DMS153 treated with DMSO at 0.1 percent for 48 hours (cell line): ENCODE measurements around the gene MCEE.
"Not testable (repeated sequence)": the region's sequence is repeated elsewhere in the genome, so short reads cannot be mapped to it uniquely, and the experiment has no call there.

Source experiments
- DNase-seq: peaks from one replicate; lab custom pipeline; 2025; ENCODE audit not compliant: unreplicated experiment; lab: John Stamatoyannopoulos, UW

The MCEE gene

DNA sequence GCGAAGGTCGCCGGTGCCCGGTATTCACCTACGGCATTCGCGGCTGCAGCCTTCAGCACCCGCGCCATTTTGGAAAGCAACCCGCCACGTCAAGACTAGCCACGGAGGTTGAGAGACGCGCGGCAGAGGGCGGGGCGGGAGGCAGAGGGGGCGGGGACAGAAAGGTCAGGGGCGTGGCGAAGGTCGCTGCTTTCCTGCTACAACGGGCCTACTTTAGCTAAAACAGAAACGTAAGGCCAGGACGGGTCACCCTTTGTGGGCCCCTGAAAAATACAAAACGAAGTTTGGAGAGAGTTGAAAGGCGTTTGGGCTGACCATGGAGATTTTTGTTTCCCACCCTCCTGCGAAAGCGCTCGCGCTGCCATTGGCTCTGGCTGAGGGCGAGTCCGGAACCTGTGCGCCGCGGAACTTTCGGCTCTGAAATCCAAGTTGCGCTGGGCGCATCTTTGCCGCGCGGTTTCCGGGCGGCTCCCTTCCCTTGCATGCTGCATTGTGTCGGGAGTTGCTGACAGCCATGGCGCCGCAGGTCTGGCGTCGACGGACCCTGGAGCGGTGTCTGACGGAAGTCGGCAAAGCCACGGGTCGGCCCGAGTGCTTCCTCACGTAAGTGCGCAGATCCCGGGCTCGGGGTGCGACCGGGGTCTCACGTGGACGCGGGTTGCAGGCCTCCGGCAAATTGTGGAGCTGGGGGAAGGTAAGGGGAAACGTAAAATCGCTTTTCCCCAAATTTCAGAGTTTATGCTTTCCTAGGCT is at the start of gene MCEE, which contains the start of gene MPHOSPH10:
TSS of gene MCEE (minus strand) at position 78 of the 753 bp plus-strand sequence. CDS start at position 68, 10 bp downstream.
TSS of gene MPHOSPH10 (plus strand) at position 483 of the 753 bp plus-strand sequence. CDS start at position 515, 32 bp downstream.
- peak; percentile 91 for DNase-seq

DNA sequence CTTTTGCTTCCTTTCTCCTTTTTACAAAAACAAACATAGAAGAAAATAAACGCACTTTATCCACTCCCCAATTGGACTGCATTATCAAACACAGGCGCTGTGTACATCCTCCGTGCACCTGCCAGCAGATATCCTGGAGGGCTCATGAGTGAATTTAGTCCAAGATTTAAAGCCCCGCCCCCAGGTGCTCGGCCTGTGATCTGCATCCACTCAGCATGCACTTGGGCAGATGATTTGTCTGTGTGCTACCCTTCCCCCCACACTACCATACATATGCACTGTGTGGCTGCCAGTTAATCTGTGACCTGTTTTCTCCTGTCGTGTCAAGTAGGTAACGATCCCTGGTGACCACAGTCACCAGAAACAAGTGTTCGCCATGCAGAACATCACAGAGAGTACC is 48.8 kb upstream of the MCEE start:
- DNase-seq, result not testable (repeated sequence)

DNA sequence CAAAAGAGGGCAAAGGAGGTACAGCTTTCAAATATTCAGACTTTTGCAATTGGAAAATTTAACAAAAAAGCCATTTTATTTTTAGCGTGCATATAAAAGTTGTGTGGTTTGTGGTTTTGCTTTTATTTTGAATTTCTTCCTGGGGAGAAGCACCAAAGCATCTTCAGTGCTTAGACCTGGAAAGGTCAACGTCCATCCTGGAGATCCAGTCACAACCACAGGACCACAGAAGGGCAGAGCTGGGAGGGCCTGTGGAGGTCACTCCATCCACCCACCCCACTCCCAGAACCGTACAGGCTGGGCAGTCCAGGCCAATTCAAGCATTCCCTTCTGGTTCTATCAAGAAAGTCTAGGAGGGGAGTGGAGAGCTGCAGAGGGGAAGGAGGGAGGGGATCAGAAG is 44.2 kb upstream of the MCEE start:
- DNase-seq, result no peak

DNA sequence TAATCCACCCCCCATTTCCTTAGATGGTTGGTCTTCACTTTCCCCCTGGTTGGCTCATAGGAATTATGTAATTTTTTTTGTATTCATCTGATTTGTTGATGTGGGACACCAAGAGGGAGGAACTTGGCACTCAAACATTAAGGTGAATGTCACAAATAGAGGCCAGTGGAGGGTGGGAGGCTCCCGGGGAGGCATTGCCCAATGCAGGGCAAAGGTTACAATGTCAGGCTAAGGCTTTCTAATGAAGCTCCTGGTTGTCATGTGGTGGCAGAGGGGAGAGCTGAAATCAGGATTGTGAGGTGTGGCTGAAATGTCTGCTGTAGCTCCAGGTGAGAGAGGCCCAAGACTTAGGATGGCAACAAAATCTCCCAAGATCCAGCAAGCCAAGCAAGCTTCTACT is 43.1 kb upstream of the MCEE start:
- DNase-seq, result no peak

DNA sequence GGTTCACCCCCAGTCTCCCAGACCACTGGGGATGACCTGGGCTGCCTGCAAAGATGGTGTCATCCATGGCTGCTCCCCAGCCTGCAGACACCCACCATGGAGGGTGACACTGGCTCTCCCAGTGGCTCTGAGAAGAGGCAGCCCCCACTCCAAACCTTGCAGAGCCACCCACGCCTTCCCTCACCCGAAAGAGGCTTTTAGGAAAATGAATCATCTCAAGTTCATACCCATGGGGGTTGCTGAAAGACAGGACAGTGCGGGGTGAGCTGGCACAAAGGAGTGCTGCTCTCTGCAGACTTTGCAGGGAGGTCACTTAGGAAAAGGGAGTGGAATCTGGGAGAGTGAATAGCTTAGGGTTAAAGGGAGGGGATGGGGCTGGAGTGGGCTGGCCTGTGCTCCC is 36.8 kb upstream of the MCEE start:
- DNase-seq, result no peak

DNA sequence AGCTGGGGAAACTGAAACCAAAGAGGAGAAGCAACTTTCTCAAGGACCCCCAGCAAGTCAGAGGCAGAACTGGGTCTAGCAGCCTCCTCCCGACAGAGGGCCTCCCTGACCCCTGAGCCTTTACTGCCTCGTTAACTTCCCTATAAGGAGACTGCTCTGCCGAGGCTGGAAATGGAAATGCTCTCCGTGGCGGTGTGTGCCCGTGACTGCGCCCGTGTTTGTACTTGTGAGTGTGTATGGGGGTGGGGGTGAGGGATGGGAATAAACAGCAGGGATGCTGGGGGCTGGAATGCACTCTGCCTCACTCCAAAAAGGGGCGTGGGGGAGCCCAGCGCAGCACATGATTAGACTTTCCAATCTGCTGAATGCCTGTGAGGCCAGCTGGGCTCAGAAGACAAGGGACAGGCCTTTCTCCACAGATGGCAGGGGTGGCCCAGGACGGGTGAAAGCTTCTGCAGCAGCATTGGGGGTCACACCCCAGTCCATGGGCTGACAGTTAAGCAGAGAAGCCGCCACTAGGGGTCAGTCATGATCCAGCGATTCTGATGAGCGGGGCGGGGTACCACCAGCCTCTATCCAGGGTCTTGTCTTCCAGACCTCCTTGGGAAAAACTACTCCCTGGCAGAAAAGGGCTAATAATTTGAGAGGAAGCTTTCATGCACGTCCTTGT is 27.2 kb upstream of the MCEE start:
- no peak for DNase-seq

DNA sequence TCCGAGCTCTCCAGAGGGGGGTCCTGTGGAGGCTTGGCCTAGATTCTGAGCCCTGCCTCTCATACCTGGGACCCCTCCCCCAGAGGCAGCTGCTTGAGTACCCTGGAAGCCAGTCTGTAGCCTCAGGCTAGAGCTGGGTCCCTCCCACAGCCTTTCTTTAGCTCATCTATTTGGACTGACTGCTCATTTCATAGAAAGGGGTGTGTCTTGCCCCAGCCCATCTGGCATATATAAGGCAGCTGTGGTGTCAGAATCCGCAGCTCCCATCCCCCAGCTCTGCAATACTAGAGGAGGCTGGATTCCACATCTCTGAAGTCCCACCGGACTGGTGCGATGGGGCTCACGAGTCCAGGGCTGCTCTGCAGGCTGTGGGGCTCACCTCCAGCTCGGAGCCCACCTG is 26.5 kb upstream of the MCEE start:
- DNase-seq, result no peak

DNA sequence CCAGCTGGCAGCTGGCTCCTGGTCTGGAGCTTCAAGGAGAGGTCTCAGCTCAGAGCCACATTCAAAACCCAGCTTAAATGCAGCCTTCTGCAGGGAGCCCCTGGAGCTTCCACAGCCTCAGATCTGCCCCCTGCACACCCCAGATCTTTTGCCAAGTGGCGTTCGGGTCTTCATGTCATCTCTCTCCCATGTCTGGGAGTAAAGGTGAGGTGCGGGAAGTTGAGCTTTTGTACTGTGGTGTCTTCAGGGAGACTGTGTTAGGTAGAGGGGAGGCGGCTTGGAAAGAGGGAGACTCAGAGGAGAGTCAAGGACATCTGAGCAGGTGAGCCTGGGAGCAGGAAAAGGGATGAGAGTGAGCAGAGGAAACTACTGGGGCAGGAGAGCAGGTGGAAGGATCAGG is 25.8 kb upstream of the MCEE start:
- DNase-seq, result no peak

DNA sequence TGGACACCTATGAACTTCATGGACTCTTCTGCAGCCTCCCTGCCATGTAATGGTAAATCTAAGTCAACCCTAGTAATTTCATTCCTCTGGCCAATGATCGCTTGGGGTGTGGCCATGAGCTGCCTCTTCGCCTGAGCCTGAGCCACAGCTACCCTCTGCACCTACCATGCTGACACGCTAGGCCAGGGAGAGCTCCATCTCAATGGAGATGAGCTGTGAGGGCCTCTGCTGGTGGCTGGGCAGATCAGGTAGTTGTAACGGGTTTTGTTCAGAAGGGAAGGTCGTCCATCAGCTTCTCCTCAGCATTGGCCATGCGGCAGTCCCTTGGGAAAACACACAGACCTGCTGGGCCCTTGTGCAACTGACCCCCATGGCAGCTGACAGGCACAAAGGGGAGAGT is 24.8 kb upstream of the MCEE start:
- no peak for DNase-seq

DNA sequence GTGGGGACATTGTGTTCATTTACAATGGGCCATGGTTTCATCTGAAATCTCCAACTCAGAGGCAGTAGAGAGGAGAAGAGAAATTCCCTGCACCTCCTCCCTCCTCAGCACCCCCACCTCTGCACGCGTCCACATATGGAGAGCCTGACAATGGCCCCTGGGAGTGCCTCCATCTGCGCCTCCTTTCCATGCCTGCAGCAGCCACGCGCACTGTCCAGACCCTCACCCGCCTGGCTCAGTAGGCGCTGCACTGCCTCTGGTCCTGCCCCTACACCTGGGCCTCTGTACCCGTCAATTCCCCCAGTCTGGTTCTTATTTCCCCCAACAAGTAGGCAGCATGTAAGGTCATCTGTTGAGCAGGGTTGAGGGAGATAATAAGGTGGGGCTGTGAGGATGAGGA is 24.2 kb upstream of the MCEE start:
- DNase-seq, result no peak

DNA sequence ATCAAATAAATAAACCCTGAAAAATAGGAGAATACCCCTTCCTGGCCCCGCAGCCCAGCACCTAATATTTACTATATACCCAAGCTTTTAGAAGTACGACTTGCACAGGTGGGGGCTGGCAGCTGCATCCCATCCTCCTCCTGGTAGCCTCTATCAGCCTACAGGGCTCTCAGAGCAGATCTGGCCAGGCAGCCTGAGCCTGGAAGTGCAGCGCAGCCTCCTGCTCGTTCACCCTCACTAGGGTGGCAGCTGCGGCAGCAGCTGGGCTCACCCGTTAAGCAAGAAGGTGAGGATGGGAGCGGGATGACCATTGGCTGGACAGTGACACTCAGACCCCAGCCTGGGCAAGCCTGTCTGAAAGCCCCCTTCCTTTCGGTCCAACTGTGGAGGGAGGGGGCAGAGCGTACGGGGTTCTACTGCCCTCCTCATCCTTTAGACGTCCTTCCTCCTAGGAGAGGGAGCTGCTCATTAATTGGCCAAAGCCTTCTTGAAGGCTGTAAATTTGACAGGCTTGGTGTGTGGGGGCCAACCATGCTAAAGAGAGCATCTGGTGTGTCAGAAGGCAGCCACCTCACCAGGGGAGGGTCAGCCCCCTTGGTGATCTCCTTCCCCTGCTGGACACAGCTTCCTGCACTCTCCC is 23.7 kb upstream of the MCEE start:
- no peak for DNase-seq

DNA sequence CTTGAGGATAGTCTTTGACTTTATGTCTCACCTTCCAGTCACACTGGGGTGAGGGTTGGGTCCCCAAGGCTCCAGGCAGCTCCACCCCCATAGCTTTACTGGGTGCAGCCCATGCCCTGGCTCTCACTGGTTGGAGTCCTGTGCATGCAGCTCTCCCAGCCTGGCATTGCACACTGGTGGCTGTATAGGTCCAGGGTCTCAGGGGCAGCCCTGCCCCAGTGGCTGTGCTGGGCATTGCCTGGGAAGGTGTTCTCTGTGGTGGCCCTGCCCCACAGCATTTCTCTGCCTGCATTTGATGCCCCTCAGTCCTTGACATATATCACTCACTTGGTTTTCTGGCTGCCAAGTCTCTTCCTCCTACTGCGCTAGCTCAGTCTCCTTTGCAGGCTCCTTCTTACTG is 21.6 kb upstream of the MCEE start:
- no peak for DNase-seq

DNA sequence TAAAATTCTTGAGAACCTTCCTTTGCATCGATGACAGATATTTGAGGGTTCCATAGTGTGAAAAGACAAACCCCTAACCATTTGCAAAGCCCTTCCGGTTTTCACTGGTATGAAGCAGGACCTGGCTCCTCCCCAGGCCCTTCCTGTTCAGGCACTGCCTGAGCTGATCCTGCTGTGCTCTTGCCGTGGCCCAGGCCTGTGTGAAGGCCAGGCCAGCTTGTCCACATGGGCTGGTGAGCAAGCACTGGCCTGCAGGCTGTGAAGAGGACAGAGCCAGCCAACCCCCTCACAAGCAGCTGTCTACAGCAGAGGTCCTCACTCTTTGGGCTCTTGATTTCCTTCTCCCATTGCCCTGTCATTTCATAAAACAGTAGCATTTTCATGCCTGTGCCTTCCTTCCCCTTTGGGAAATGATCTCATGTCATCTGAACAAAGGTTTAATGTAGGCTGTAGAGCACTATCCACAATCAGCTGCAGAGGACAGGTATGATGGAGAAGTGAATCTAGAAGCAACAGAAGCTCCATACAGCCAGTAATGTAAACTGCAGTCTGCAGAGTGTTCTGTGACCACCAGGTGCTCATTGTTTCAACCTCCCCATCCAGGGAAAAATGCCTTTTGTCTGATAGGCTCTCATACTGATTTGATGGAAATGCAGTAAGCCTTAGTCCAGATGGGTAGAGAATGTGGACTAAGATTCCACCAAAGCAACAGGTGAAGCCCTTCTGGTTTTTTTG is 20.2 kb upstream of the MCEE start:
- no peak for DNase-seq

DNA sequence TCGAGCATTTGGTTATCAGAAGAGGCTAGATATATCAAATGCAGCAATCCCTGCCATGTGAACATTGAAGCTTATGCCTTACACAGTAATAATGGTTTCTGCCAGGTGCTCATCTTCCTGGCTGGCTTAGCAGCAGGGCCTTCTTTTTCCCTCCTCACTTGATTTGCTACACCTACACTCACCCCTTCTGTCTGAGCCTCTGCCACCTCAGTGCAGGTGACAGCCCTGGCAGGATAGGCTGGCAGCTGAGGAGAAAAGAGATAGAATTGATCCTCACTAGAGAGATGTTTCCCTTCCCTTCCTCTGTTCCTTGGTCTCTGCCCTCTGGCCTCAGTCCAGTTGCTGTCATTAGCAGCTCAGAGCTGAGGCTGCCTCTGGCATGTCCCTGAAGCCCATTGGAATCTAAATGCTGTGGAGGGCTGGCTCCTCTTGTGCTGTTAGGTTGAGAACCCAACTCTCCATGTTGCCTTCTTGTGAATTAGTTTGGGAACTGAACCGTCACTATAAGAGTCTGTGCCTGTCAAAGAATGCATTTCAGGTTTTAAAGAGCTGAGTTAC is 18.6 kb upstream of the MCEE start:
- no peak for DNase-seq

DNA sequence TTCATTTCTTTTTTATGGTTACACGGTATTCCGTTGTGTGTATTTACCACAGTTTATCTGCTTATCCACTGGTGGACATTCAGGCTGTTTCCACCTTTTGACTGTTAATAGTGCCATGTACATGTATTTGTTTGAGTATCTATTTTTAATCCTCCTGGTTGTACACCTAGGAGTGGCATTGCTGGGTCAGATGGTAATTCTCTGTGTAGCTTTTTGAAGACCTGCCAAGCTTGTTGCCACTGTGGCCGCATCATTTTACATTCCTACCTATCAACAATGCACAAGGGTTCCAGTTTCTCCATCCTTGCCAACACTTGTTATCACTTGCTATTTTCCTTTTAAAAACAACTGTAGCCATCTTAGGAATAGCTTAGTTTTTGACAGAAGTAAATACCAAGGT is 13.8 kb upstream of the MCEE start:
- DNase-seq, result no peak

DNA sequence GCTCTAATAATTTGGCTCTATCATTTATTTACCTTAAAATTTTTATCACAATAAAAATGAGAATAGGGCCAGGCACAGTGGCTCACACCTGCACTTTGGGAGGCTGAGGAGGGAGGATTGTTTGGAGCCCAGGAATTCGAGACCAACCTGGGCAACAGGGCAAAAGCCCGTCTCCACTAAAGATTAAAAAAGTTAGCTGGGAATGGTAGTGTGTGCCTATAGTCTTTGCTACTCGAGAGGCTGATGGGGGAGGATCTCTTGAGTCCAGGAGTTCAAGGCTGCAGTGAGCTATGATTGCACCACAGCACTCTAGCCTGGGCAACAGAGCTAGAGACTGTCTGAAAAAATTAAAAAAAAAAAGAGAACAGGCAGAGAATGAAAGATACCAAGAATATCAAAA is 6.1 kb upstream of the MCEE start:
- DNase-seq, result no peak

DNA sequence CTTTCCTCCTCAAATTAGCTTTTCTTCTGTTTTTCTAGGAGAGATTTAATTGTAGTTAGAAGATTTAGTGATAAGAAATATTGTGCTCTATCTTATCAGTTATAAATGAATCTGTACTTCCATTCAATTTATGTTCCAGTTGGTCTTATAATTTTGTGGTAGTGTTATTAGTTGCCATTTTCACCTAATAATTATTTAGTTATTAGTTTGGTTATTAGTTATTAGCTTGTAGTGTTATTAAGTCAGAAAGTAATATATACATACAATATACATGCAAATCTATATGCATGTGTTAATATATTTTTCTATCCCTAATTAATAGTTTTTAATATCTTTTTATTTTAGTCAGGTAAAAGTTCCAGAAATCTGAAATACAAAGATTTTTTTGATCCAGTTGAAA is 3.6 kb upstream of the MCEE start:
- DNase-seq, result no peak

DNA sequence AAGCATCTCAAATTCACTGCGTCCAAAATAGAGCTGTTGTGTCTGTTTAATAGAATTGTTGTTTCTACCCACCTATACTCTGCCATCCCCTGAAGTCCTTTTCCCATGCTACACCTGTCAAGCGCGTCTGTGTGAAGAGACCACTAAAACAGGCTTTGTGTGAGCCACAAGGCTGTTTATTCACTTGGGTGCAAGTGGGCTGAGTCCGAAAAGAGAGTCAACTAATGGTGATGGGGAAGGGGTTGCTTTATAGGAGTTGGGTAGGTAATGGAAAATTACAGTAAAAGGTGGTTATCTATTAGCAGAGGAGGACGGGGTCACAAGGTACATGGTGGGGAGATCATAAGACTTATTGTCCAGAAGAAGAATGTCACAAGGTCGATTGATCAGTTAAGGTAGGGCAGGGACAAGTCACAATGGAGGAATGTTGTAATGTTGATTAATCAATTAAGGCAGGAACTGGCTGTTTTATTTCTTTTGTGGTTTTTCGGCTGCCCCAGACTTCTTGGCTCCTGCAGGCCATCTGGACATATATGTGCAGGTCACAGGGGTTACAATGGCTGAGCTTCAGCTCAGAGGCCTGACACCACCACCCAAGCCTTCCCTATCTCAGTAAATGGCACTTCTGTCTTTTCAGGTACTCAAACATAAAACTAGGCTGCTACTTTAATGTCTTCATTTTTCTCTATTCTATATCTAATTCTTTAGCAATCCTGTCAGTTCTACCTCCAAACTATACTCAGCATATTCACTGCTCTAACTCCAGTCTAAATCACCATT is 1.5 kb upstream of the MCEE start:
- DNase-seq, result not testable (repeated sequence)

DNA sequence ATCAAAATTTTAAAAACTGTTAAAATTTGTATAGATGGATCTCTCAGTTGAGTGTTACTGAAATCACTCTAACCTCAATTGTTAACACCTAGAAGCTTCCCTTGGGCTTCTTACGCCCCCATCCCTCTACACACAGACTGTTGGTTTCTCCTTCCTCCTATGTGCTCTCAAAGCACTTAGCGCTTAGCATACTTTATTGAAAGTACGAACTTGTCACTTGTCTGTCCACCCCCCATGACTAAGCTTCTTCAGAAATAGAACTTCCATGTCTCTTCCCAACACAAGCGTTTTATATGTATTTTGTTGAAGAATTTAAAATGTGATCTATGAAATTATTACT is 846 bp upstream of the MCEE start:
- DNase-seq, result no peak

DNA sequence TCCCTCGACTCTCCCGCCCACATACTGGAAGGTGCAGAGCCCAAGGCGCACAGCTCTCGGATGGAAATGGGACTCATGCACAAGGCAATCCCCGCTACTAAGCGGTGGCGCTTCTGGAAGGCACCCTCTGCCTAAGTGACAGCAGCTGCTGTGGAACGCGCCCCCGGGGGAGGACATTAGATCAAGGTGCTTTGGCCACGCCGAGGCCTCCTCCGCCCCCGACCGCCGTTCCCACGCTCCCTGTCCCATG is 202 bp downstream of the MCEE start:
- DNase-seq, result peak; percentile 44
